GM12878 (cell line): ENCODE results near the gene MEGF9. TPM values are rescaled to one million over a fixed set of nuclear protein-coding genes. Genes with fewer than 3 reads are reported as not detected.

Experiments
- ATAC-seq: fragments of 200-7000 bp; cut with Tn5 transposase; 3 replicates; pipeline ENCODE4 v1.9.1; 2020; ENCODE audit warnings: mild to moderate bottlenecking, moderate library complexity
- BruUV-seq: library from RNA; stranded (reverse); fragments of 400-500 nt; replicated peaks from 2 replicates; lab custom pipeline; 2021; lab: Mats Ljungman, UMichigan
- CTCF ChIA-PET: fragments of 300-600 bp; sonication (Branson Sonifier 250); formaldehyde crosslinking; extraction: SDS; loops from one replicate; lab custom pipeline; 2021; ENCODE audit warnings: inconsistent platforms; lab: Yijun Ruan, JAX
- POLR2A ChIA-PET: fragments of 350-600 bp; formaldehyde crosslinking; extraction: SDS; loops from one replicate; lab custom pipeline; 2021; ENCODE audit warnings: inconsistent platforms; lab: Charles Lee
- RAD21 ChIA-PET: fragments of 300-600 bp; sonication (Branson Sonifier 250); formaldehyde crosslinking; loops from one replicate; lab custom pipeline; 2023; ENCODE audit warnings: antibody characterized with exemption; ENCODE audit not compliant: unreplicated experiment; lab: Charles Lee
- SMC1A ChIA-PET: fragments of 300-600 bp; sonication (Branson Sonifier 250); formaldehyde crosslinking; loops from one replicate; lab custom pipeline; 2023; ENCODE audit not compliant: unreplicated experiment, uncharacterized antibody; lab: Charles Lee
- DNase-seq: peaks from one replicate; pipeline ENCODE4 v3.0.0-alpha.2; 2011; ENCODE audit warnings: low read depth, low spot score
- FAIRE-seq: peaks from 3 replicates; lab custom pipeline; 2011; peaks lifted over from hg19 to GRCh38; lab: Jason Lieb, UNC
- H2AFZ ChIP-seq: 2 replicates; pipeline ENCODE4 v1.6.0; 2011; ENCODE audit warnings: low read depth, low read length, control low read depth; ENCODE audit not compliant: control insufficient read depth
- H3K27ac ChIP-seq: 2 replicates; pipeline ENCODE4 v1.5.1; 2011; ENCODE audit warnings: control low read depth; ENCODE audit not compliant: control insufficient read depth, insufficient read depth
- H3K27me3 ChIP-seq, 2 experiments: replicated peaks in 1 of 2; 2 replicates each; pipeline versions ENCODE4 v1.6.0 to v1.6.1; 2011; ENCODE audit warnings: low read length in 1 of 2; ENCODE audit not compliant: control insufficient read depth in 2 of 2, insufficient read depth in 2 of 2
- H3K36me3 ChIP-seq, 2 experiments: 2 replicates each; pipeline ENCODE4 v1.5.1; 2011; ENCODE audit warnings: low read length in 1 of 2; ENCODE audit not compliant: control insufficient read depth in 2 of 2, insufficient read depth in 2 of 2
- H3K4me1 ChIP-seq: 2 replicates; pipeline ENCODE4 v1.6.1; 2011; ENCODE audit warnings: mild to moderate bottlenecking, low read length, moderate library complexity, mixed read lengths; ENCODE audit not compliant: control insufficient read depth, insufficient read depth
- H3K4me2 ChIP-seq: 2 replicates; pipeline ENCODE4 v1.6.0; 2011; ENCODE audit warnings: control low read depth; ENCODE audit not compliant: control insufficient read depth, insufficient read depth
- H3K4me3 ChIP-seq: fragments of 200-600 bp; sonication (generic); 2 replicates; pipeline ENCODE4 v1.5.1; 2016
- H3K79me2 ChIP-seq: 2 replicates; pipeline ENCODE4 v1.6.0; 2011; ENCODE audit warnings: low read length; ENCODE audit not compliant: control insufficient read depth, insufficient read depth
- H3K9ac ChIP-seq: 2 replicates; pipeline ENCODE4 v1.8.0; 2011; ENCODE audit warnings: low read length, control low read depth, mixed read lengths; ENCODE audit not compliant: control insufficient read depth, insufficient read depth
- H3K9me3 ChIP-seq: replicated peaks from 3 replicates; pipeline ENCODE4 v1.5.1; 2011; ENCODE audit warnings: mild to moderate bottlenecking, low read length; ENCODE audit not compliant: control insufficient read depth, insufficient read depth
- H4K20me1 ChIP-seq: 2 replicates; pipeline ENCODE4 v1.6.0; 2011; ENCODE audit not compliant: control insufficient read depth, insufficient read depth
- BRCA1 ChIP-seq: IDR thresholded peaks from 2 replicates; pipeline ENCODE4 v1.6.1; 2011; ENCODE audit warnings: low read depth, low read length, improper control_type of control experiment
- CEBPB ChIP-seq, 2 experiments: fragments of 150-350 bp in 1 of 2; IDR thresholded peaks; 2 replicates each; pipeline ENCODE4 v1.6.1; 2012 to 2014; ENCODE audit warnings: low read depth in 2 of 2, low read length in 2 of 2, borderline replicate concordance in 1 of 2, inconsistent platforms in 1 of 2
- CHD2 ChIP-seq: IDR thresholded peaks from 2 replicates; pipeline ENCODE4 v1.6.1; 2011; ENCODE audit warnings: low read depth, low read length, improper control_type of control experiment, borderline replicate concordance
- CREB1 ChIP-seq: IDR thresholded peaks from 2 replicates; pipeline ENCODE4 v1.6.1; 2012; ENCODE audit warnings: low read depth, mild to moderate bottlenecking, inconsistent platforms
- EP300 ChIP-seq, 2 experiments: fragments of 150-350 bp in 1 of 2; IDR thresholded peaks; 2 replicates each; pipeline ENCODE4 v1.6.1; 2011 to 2012; ENCODE audit warnings: low read depth in 2 of 2, low read length in 2 of 2, borderline replicate concordance in 1 of 2, improper control_type of control experiment in 1 of 2, inconsistent platforms in 1 of 2; ENCODE audit not compliant: control insufficient read depth in 1 of 2
- LARP7 ChIP-seq: fragments of 450-650 bp; IDR thresholded peaks from 2 replicates; pipeline ENCODE4 v1.6.1; 2017; ENCODE audit warnings: mild to moderate bottlenecking
- MYB ChIP-seq: fragments of 150-350 bp; IDR thresholded peaks from 2 replicates; pipeline ENCODE4 v1.6.1; 2014; ENCODE audit warnings: mild to moderate bottlenecking, low read depth, low read length, borderline replicate concordance
- NFIC ChIP-seq: IDR thresholded peaks from 2 replicates; pipeline ENCODE4 v1.6.1; 2012; ENCODE audit warnings: low read depth, mild to moderate bottlenecking, inconsistent platforms, low read length, moderate library complexity
- NFYB ChIP-seq: IDR thresholded peaks from 2 replicates; pipeline ENCODE4 v1.6.1; 2011; ENCODE audit warnings: low read depth, mild to moderate bottlenecking, low read length, improper control_type of control experiment, moderate library complexity; ENCODE audit not compliant: insufficient read depth
- NRF1 ChIP-seq: conservative IDR thresholded peaks from 2 replicates; pipeline ENCODE4 v1.6.1; 2011; ENCODE audit warnings: mild to moderate bottlenecking, low read depth, low read length, improper control_type of control experiment
- PAX5 ChIP-seq: IDR thresholded peaks from 2 replicates; pipeline ENCODE4 v1.6.1; 2011; ENCODE audit warnings: low read depth, low read length, borderline replicate concordance
- PBX3 ChIP-seq: IDR thresholded peaks from 2 replicates; pipeline ENCODE4 v1.6.1; 2011; ENCODE audit warnings: mild to moderate bottlenecking, low read depth, low read length, moderate library complexity; ENCODE audit not compliant: insufficient replicate concordance
- PML ChIP-seq: IDR thresholded peaks from 2 replicates; pipeline ENCODE4 v1.6.1; 2012; ENCODE audit warnings: low read length, inconsistent platforms
- POLR2AphosphoS5 ChIP-seq: IDR thresholded peaks from 2 replicates; pipeline ENCODE4 v1.6.1; 2011; ENCODE audit warnings: mild to moderate bottlenecking, low read length, inconsistent platforms
- SIX5 ChIP-seq: IDR thresholded peaks from 2 replicates; pipeline ENCODE4 v1.6.1; 2011; ENCODE audit warnings: mild to moderate bottlenecking, low read depth, low read length, moderate library complexity; ENCODE audit not compliant: severe bottlenecking
- ZNF217 ChIP-seq: fragments of 450-650 bp; IDR thresholded peaks from 2 replicates; pipeline ENCODE4 v1.6.1; 2017; ENCODE audit warnings: antibody characterized with exemption, mild to moderate bottlenecking
- WGBS: methylation state at CpG from one replicate; pipeline ENCODE4 v1.1.6; 2016; ENCODE audit warnings: low lambda C conversion rate; ENCODE audit not compliant: insufficient replicate concordance, insufficient coverage; ENCODE audit errors: missing lambda C conversion rate; 5-methylcytosine and 5-hydroxymethylcytosine counted together
- in situ Hi-C: fragments of 300-500 bp; cut with MboI; formaldehyde crosslinking; loops from 9 replicates; pipeline ENCODE4 v1.14.3; 2018; ENCODE audit warnings: mixed read lengths
- intact Hi-C: fragments of 100-400 bp; cut with micrococcal nuclease; formaldehyde crosslinking; loops from one replicate; pipeline ENCODE4 v1.14.2; 2022; ENCODE audit not compliant: unreplicated experiment
- polyA plus RNA-seq, 11 experiments: library from polyadenylated mRNA; depleted of rRNA in 4 of 11; unstranded in 6 of 11; stranded (reverse) in 5 of 11; fragments of >200 nt; fragmentation: Nextera tagmentation in 4 of 11; fragmentation: Illumina TruSeq in 1 of 11; extraction: Ambion mirVana in 4 of 11; extraction: Trizol in 1 of 11; gene quantifications; 1 replicate in 1 of 11; 2 replicates in 10 of 11; pipeline versions ENCODE4 v1.2.1 to v1.2.3, GENCODE V29; 2011 to 2016; ENCODE audit warnings: inconsistent platforms in 2 of 11, missing spikeins in 2 of 11, low read depth in 1 of 11
- total RNA-seq, 4 experiments: library from RNA; depleted of rRNA in 3 of 4; stranded (reverse); fragments of >200 nt in 3 of 4; fragmentation: Illumina TruSeq in 1 of 4; extraction: Trizol in 1 of 4; gene quantifications; 2 replicates each; pipeline versions ENCODE4 v1.2.1 to v1.2.3, GENCODE V29; 2013 to 2021

Gene MEGF9
- total and polyA plus RNA-seq, 10 of the 15 experiments (the other 5 are each of a cell fraction or from before 2014, with no cell fraction given): 0.71 to 5.1 (median 2.6) TPM

GRCh38 chr9:120571443-120572257, 142.6 kb downstream of the MEGF9 start:
- no peak for ATAC-seq
- Histone ChIP-seq H4K20me1 (no peaks in the 10 kb centered on the region), H3K9me3 (no peaks in the 10 kb centered on the region), H3K27ac (no peak overlapping the region), H2AFZ (no peak overlapping the region)
- in situ Hi-C loops: no loop called here
- ChIA-PET RAD21 (no interaction called here), POLR2A (no interaction called here), CTCF (no interaction called here)
- TF ChIP-seq CREB1 (no peak), NFIC (no peak), NFYB (no peak), CEBPB (IDR thresholded peaks at IDR 0.05; ENCODE audit: borderline replicate concordance in 1 of 2, low read depth in 2 of 2, low read length in 2 of 2) (no peak), PBX3 (no peak), ZNF217 (no peak), EP300 (IDR thresholded peaks at IDR 0.05; ENCODE audit: borderline replicate concordance in 1 of 2, control insufficient read depth in 1 of 2, low read depth in 2 of 2, low read length in 2 of 2) (no peak), LARP7 (no peak), MYB (no peak), PAX5 (no peak), SIX5 (no peak), CHD2 (no peak), PML (no peak), POLR2AphosphoS5 (no peak), NRF1 (no peak), BRCA1 (no peak)
- TF ChIP-seq, all 136 proteins: peak for 0
- no peak overlapping the region for H3K4me2 ChIP-seq
- intact Hi-C loops: no loop called here
- BruUV-seq: no TSS peak
- FAIRE-seq: no peak
- 98% methylated on average over 11 of the region's 11 CpGs for WGBS
- H3K36me3 ChIP-seq: peaks cover 19 to 30% of the 10 kb centered on the region in 2 experiments
- SMC1A ChIA-PET: no interaction called here
- no peak overlapping the region for H3K4me3 ChIP-seq
- peaks cover 16% of the 10 kb centered on the region for H3K79me2 ChIP-seq
- no peaks in the 10 kb centered on the region for H3K4me1 ChIP-seq
- no peak overlapping the region for H3K9ac ChIP-seq
- DNase-seq: no peak
- no peaks in the 10 kb centered on the region for H3K27me3 ChIP-seq
